Non-pigmented ciliary epithelial cell (primary cell): ENCODE data around the gene FBLN2.
"Not testable (repeated sequence)": the region's sequence is repeated elsewhere in the genome, so short reads cannot be mapped to it uniquely, and the experiment has no call there.

Experiments used
- DNase-seq: peaks from one replicate; pipeline ENCODE4 v3.0.0-alpha.2; 2010; ENCODE audit warnings: low read depth

Gene FBLN2

DNA sequence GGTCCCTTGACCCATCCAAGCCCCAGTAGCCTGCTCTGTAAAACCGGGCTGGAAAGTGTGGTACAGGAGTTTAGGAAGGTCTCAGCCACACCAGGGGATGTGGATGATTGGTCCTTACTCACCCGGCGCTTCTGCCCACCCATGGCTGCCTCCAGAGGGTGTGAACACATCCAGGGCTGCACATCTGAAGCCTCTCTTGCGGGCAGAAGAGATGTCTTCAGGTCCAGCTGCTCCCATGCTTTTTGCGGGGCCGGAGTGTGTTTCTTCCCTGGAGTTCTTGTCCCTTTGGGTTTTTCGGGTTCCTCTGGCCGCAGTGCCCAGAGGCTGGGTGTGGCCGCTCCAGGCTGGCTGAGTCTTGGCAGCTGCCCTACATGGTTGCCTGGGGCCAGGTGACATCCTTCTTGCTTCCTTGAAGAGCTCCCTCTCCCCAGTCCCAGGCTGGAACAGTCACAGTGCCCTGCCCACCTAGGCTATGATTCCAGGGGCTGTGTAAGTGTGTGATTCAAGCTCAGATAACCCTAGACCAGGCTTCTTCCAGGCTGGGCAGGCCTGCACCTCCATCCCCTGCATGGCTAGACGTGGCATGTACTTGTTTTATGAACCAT is 34.9 kb upstream of the FBLN2 start:
- DNase-seq: no peak

GRCh38 chr3:13514639-13515435 is 34.1 kb upstream of the FBLN2 start:
- no peak for DNase-seq

DNA sequence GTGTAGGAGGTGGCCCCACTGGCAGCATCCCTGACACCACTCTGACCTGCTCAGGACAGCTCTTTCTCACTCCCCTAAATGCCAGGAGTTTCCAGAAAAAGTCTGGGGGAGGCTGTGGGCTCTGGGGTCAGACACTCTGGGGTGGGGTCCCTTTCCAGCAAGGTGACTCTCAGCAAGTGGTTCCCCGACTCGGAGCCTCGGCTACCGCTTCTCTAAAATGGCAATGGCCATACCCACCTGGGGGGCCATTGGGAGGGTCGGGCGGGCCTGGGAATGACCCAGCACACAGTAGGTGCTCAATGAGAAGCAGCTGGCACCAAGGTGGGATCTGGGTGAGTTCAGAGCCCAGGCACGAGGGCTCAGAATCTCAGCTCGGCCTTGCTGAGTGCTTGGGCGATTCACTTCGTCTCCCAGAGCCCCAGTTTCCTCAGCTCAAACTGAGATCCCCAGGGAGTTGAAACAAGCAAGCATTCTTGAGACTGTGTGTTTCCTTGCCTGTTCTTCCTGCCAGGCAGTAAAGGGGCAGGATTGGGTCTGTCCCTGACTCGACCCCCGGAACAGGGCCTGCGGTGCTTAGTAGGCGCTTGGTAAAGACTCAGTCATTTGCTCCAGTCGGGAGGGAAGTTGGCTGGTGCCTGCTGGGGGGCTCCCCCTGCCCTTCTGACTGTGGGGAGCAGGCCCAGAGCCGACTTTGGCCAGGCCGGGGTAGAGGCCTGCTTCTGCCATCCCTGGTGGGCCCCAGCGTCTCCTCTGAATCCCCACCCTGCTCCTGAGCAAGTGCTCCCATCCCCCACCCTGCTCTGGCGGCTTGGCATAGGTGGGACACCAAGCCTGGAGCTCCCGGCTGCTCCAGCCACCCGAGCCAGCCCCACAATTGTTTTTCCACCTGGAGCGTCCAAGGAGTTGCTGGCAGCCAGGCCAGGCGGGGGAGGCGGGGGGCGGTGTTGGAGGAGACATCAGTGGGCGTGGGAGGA is 32.9 kb upstream of the FBLN2 start:
- DNase-seq: no peak

DNA sequence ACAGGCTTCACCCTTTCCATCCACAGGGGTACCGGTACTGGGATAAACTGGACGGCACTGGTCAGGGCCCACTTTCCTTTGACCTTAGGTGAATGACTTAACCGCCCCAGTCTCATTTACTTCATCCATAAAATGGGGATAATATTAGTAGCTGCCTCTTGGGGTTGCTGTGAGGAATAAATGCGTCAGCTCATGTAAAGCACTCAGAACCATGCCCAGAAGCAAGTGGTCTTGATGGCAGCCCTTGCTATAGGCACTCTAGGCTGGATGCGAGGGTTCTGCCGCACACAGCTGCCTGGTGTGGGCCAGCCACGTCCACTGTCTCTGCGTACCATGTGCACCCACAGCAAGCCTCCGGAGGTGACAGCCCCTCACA is 32.2 kb upstream of the FBLN2 start:
- no peak for DNase-seq

DNA sequence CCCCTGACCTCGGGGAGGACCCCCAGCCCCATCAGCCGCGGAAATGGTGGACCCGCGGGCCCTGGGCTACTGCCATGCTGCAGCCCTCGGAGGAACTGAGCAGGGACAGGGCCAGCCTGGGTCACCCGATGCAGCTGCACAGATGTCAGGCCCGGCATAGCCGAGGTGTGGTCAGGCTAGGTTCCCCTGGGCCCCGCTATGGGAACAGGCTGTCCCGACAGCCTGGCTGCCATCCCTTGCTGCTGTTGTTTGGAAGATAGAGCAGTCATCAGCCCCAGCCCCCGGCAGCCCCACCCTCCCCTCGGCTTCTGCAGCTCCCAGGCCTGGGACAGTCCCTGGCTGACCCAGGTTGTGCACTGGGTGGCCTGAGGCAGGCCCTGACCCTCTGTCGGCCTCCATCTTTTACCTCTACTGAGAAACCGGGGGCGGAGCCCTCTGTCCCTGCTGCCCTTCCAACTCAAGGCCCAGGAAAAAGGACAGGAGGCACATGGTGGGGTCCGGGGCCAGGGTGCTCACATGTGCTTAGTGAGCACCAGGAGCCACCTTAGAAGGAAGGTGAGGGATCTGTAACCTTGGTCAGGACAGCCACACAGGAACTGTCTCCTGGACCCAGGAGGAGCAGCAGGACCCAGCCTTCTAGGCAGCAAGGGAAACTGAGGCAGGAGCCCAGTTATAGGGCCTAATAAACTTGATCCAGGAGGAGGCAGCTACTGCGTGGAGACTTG is 31.5 kb upstream of the FBLN2 start:
- no peak for DNase-seq

- no peak for DNase-seq
These were observed 30.4 kb upstream of the FBLN2 start for GRCh38 chr3:13518516-13518953.

- no peak for DNase-seq
These were observed 29.7 kb upstream of the FBLN2 start for GRCh38 chr3:13519006-13519791.

GRCh38 chr3:13520326-13520880 is 28.5 kb upstream of the FBLN2 start:
- DNase-seq: no peak

DNA sequence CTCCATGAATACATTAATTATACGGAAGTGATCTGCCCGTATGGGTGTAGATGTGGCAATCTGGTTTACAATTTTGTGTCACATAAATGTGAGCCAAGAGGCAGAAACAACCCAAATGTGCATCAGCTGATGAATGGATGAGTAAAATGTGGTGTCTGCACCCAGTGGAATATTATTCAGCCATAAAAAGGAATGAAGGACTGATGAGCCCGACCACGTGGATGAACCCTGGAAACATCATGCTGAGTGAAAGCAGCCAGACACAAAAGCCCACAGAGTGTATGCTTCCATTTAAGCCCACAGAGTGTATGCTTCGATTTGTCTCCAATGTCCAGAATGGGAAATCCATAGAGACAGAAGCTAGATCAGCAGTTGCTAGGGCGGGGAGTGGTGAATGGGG is 27.6 kb upstream of the FBLN2 start:
- DNase-seq: no peak

GRCh38 chr3:13521749-13522148 is 27.2 kb upstream of the FBLN2 start:
- not testable (repeated sequence) for DNase-seq

- no peak for DNase-seq
These were observed 26.7 kb upstream of the FBLN2 start for GRCh38 chr3:13522236-13522635.

GRCh38 chr3:13524979-13525669 is 23.8 kb upstream of the FBLN2 start:
- DNase-seq: no peak

DNA sequence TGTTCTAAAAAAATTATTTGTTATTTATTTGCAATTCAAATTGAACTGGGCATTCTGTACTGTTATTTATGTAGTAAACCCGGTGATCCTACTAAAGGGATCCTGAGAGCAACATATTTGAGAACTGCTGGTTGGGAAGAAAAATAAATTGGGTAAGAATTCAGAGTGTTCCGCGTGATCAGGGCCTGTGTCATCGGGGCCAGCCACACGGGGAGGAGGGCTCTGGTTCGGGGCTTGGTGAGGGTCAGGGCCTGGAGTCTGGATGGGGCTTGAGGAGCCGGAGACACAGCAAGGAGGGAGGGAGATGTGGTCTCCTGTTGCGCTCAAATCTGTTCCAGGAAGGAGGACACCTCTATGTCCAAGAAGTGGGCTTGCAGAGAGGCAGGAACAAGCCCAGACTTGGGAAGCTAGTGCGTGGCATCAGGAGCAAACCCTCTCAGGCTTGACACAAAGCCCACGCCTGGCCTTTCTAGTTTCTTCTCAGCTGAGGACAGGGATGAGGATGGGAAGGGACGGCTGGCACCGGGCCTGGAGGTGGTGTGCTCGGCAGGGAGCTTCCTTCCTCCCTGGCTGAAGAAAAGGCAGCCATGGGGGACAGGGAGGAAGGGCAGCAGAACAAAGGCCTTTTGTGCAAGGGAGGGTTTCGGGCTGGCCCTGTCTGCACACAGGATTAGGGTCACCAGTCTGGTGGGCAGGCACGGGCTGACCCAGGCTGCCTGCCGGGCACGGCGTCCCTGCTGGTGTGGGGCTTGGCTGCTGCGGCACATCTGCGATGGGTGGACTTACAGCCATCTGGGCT is 22.9 kb upstream of the FBLN2 start:
- DNase-seq: no peak

GRCh38 chr3:13526626-13526949 is 22.3 kb upstream of the FBLN2 start:
- DNase-seq: no peak

GRCh38 chr3:13528217-13528867 is 20.6 kb upstream of the FBLN2 start:
- no peak for DNase-seq

- no peak for DNase-seq
These were observed 19.5 kb upstream of the FBLN2 start for GRCh38 chr3:13529196-13530112.

DNA sequence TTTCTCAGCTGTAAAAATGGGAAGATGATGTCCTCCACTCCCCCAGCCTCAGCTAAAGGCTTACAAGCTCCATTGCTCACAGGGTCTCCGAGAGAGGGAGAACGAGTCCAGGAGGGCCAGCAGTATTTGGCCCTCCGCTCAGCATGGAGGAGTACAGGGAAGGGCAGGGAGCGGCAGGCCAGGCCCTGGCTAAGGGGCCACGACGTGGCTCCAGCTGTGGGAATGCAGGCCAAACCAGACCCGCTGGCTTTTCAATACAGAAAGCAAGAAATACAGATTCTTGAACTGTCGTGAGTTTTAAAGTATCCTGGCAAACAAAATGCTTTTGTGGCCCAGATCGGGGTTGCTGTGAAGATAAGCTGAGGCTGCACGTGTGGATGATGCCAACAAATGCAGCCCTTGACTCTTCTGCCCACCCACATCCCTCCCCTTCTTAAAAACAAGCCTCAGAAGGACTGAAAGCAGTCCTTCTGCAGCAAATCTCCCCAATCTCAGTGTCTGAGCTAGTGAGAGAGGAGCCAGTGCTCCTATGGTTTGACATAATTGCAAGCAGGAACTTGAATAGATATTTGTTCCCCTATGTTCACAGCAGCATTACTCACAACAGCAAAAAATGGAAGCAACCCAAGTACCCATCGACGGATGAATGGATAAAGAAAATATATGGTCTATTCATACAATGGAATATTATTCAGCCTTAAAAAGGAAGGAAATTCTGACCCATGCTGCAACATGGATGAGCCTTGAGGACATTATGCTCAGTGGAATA is 18.5 kb upstream of the FBLN2 start:
- DNase-seq: no peak
